Measurements from ENCODE around the gene CCDC60. TPM values are rescaled to one million over a fixed set of nuclear protein-coding genes. Genes with fewer than 3 reads are reported as not detected.

CCDC60 gene
- total RNA-seq, 1 donor from 2014 or later: not detected

DNA sequence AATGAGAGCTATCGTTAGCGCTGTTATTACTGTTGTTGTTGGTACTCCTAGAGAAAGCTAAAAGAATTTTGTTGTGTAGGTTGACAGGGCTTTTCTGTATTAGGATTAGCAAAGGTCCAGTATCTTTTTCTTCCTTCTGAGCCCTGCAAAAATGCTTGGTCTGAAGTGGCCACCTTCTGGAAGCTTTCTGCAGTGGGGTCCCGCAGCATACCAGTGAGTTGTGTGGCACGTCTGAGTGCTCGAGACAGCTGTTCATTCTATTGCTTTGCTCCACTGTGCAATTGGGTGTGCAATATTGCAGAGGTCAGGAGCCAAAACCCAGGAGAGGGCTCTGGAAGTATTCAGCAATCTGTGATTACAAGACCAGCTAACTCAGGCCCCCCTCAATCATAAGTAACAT lies 57.1 kb downstream of the CCDC60 start:
- no peak for DNase-seq (ENCODE audit: low read depth)
- Histone ChIP-seq H3K27me3 (ENCODE audit: control insufficient read depth, insufficient read depth, low read length) (no peaks in the 10 kb centered on the region), H3K4me3 (ENCODE audit: low read depth, low read length) (no peak overlapping the region), H3K36me3 (ENCODE audit: control insufficient read depth, insufficient read depth, low read length) (no peaks in the 10 kb centered on the region)
- TF ChIP-seq, protein P1, sequence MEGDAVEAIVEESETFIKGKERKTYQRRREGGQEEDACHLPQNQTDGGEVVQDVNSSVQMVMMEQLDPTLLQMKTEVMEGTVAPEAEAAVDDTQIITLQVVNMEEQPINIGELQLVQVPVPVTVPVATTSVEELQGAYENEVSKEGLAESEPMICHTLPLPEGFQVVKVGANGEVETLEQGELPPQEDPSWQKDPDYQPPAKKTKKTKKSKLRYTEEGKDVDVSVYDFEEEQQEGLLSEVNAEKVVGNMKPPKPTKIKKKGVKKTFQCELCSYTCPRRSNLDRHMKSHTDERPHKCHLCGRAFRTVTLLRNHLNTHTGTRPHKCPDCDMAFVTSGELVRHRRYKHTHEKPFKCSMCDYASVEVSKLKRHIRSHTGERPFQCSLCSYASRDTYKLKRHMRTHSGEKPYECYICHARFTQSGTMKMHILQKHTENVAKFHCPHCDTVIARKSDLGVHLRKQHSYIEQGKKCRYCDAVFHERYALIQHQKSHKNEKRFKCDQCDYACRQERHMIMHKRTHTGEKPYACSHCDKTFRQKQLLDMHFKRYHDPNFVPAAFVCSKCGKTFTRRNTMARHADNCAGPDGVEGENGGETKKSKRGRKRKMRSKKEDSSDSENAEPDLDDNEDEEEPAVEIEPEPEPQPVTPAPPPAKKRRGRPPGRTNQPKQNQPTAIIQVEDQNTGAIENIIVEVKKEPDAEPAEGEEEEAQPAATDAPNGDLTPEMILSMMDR (IDR thresholded peaks at IDR 0.05; ENCODE audit: insufficient read depth, low read length, poor library complexity, severe bottlenecking): no peak

DNA sequence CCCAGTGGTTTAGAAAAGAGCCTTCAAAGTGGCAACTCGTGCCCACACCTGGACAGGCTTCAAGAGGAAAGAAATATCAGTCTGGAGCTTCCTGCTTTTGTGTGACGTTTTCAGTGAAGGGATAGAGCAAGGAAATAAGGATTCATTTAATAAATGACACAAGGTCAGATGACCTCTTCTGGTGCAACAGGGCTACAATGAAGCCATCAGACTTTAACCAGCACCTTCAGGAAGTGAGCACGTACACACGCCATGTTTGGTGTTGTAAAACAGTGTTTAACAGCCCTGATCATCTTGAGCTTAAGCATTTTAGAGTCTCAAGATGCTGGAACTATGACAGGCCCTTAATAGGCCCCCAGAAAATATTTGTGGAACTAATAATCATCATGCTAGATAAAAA lies 59.1 kb downstream of the CCDC60 start:
- no peaks in the 10 kb centered on the region for H3K36me3 ChIP-seq (ENCODE audit: control insufficient read depth, insufficient read depth, low read length)
- no peak overlapping the region for H3K4me3 ChIP-seq (ENCODE audit: low read depth, low read length)
- TF ChIP-seq, protein P1 (IDR thresholded peaks at IDR 0.05; ENCODE audit: insufficient read depth, low read length, poor library complexity, severe bottlenecking): no peak
- no peaks in the 10 kb centered on the region for H3K27me3 ChIP-seq (ENCODE audit: control insufficient read depth, insufficient read depth, low read length)
- DNase-seq (ENCODE audit: low read depth): no peak

DNA sequence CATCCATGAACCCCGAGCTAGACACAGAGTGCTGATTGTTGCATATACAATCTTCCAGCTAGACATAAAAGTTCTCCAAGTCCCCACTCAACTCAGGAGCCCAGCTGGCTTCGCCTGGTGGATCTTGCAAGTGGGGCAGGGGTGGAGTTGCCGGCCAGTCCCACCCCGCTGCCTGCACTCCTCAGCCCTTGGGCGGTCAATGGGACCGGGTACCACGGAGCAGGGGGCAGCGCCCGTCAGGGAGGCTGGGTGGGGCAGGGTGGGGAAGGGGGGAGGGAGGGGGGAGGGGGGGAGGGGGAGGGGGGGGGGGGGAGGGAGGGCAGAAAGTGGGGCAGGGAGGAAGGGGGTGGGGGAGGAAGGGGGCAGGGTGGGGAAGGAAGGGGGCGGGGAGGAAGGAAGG lies 63.0 kb downstream of the CCDC60 start:
- DNase-seq (ENCODE audit: low read depth): no peak
- Histone ChIP-seq H3K4me3 (ENCODE audit: low read depth, low read length) (no peak overlapping the region), H3K36me3 (ENCODE audit: control insufficient read depth, insufficient read depth, low read length) (no peaks in the 10 kb centered on the region), H3K27me3 (ENCODE audit: control insufficient read depth, insufficient read depth, low read length) (no peaks in the 10 kb centered on the region)
- TF ChIP-seq, protein P1 (IDR thresholded peaks at IDR 0.05; ENCODE audit: insufficient read depth, low read length, poor library complexity, severe bottlenecking): no peak

DNA sequence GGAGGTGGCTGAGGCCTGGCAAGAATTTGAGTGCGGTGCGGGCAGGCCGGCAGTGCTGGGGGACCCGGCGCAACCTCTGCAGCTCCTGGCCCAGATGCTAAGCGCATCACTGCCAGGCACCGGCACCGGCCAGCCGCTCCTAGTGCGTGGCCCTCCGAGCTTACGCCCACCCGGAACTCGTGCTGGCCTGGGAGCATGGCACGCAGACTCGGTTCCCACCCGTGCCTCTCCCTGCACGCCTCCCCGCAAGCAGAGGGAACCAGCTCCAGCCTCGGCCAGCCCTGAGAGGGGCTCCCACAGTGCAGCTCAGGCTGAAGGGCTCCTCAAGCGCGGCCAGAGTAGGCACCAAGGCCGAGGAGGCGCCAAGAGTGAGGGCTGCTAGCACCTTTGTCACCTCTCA lies 63.7 kb downstream of the CCDC60 start:
- DNase-seq (ENCODE audit: low read depth): no peak
- Histone ChIP-seq H3K27me3 (ENCODE audit: control insufficient read depth, insufficient read depth, low read length) (no peaks in the 10 kb centered on the region), H3K36me3 (ENCODE audit: control insufficient read depth, insufficient read depth, low read length) (no peaks in the 10 kb centered on the region), H3K4me3 (ENCODE audit: low read depth, low read length) (no peak overlapping the region)
- TF ChIP-seq, protein P1 (IDR thresholded peaks at IDR 0.05; ENCODE audit: insufficient read depth, low read length, poor library complexity, severe bottlenecking): no peak

DNA sequence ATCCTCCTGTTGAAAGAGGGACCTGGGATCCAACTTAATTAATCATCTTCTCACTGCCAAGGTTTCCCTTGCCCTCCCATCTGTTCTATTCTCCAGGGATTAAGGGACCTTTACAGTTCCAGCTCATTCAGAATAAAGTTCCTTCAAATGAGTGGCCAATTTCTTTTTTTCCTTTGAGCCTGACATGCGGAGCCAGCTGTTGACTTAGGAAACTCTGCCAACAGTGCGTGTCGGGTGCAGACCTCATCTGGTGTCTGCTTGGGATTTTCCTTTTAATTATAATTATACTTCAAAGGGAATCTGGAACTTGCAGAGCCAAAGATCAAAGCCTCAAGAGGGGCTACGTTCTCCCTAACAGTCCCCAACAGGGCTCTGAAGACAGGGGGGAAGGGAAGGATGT lies 64.8 kb downstream of the CCDC60 start:
- no peaks in the 10 kb centered on the region for H3K27me3 ChIP-seq (ENCODE audit: control insufficient read depth, insufficient read depth, low read length)
- TF ChIP-seq, protein P1 (IDR thresholded peaks at IDR 0.05; ENCODE audit: insufficient read depth, low read length, poor library complexity, severe bottlenecking): no peak
- H3K4me3 ChIP-seq (ENCODE audit: low read depth, low read length): no peak overlapping the region
- no peak for DNase-seq (ENCODE audit: low read depth)
- no peaks in the 10 kb centered on the region for H3K36me3 ChIP-seq (ENCODE audit: control insufficient read depth, insufficient read depth, low read length)

DNA sequence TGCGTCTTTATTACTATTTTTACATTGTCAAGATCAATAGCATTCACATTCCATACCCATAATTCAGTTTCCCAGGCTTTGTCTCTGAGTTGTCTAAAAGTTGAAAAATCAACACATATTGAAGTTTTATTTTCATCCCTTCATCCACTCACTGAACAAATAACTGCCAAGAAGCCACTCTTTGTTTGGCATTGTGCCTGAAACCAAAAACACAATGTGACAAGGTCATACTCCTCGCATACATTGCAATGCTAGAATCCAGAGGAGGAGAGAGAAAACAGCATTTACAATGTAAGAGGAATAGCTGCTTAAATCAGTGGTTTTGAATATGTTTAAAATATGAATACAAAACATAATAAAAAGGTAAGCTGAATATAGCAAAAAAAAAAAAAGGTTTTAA lies 71.8 kb downstream of the CCDC60 start:
- no peak overlapping the region for H3K4me3 ChIP-seq (ENCODE audit: low read depth, low read length)
- TF ChIP-seq, protein P1 (IDR thresholded peaks at IDR 0.05; ENCODE audit: insufficient read depth, low read length, poor library complexity, severe bottlenecking): no peak
- no peak for DNase-seq (ENCODE audit: low read depth)
- H3K36me3 ChIP-seq (ENCODE audit: control insufficient read depth, insufficient read depth, low read length): no peaks in the 10 kb centered on the region
- no peaks in the 10 kb centered on the region for H3K27me3 ChIP-seq (ENCODE audit: control insufficient read depth, insufficient read depth, low read length)
